ENCODE results near the gene ST6GAL2.

The ST6GAL2 gene

DNA sequence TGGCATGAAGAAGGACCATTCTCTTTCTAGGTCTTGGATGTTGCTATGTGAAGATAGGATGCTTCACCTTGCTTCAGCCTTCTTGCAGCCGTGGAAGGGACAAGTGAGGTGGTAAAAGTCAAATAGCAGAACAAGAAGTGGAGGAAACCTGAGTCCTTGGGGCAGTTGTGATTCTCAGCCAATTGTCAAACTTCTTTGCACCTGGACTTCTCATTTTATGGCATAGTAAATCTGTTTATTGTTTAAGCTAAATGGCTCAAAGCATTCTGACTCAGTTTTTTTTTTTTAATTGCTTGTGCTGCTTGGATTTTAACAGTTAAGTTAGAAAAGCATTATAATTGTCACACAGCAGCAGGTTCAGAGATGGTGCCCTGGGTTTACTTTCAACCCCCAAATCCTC is 33.0 kb upstream of the ST6GAL2 start:
- Histone ChIP-seq H4K12ac (ENCODE audit: low read depth, low read length) (no peak overlapping the region), H3K4ac (ENCODE audit: low read depth, low read length) (no peak overlapping the region), H3K27me3 (ENCODE audit: insufficient read depth, low read length) (no peaks in the 10 kb centered on the region), H3K9me3 (ENCODE audit: insufficient read depth, low read depth, low read length) (no peaks in the 10 kb centered on the region), H3K14ac (ENCODE audit: low read length) (no peak overlapping the region), H3K4me3 (ENCODE audit: low read depth, low read length) (no peak overlapping the region), H4K91ac (ENCODE audit: low read depth, low read length) (no peak overlapping the region), H2BK12ac (ENCODE audit: low read length) (no peak overlapping the region), H2AFZ (ENCODE audit: insufficient read depth, low read length, poor library complexity) (no peak overlapping the region), H2AK5ac (ENCODE audit: low read length) (no peak overlapping the region), H3K4me2 (ENCODE audit: low read length) (no peak overlapping the region), H3K18ac (ENCODE audit: low read length) (no peak overlapping the region), H3K9ac (ENCODE audit: low read length) (no peak overlapping the region), H2BK120ac (ENCODE audit: insufficient read depth, low read length, poor library complexity) (no peak overlapping the region), H3K23ac (ENCODE audit: low read length) (no peak overlapping the region), H3K27ac (ENCODE audit: low read depth, low read length) (no peak overlapping the region), H3K36me3 (ENCODE audit: control insufficient read depth in 1 of 2, insufficient read depth in 2 of 2, low read length in 2 of 2) (no peaks in the 10 kb centered on the region), H2BK5ac (ENCODE audit: low read depth, low read length, poor library complexity) (no peak overlapping the region), H3K4me1 (ENCODE audit: control insufficient read depth in 1 of 2, insufficient read depth in 2 of 2, low read length in 2 of 2) (no peaks in the 10 kb centered on the region), H3K79me2 (ENCODE audit: control insufficient read depth, insufficient read depth, low read length, poor library complexity) (no peaks in the 10 kb centered on the region), H3K79me1 (ENCODE audit: low read length) (no peaks in the 10 kb centered on the region), H4K8ac (ENCODE audit: low read depth, low read length) (no peak overlapping the region)
- DNase-seq: no peak
- no CpG with 5 or more reads among the region's 1 CpG for WGBS (ENCODE audit: extremely low coverage, insufficient coverage, insufficient read length)

DNA sequence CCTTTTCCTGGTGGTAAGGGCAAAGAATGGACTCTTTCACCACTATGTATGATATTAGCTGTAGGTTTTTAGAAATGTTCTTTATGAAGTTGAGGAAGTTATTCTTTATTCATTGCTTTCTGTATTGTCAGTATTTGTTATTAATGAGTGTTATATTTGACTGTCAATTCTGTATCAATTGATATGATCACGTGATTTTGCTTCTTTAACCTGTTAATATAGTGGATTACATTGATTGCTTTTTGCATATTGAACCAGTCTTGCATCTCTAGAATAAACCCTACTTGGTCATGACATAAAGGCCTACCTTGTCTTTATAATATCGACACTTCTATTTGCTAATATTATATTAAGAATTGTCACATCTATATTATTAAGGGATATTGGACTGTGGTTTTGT is 18.3 kb upstream of the ST6GAL2 start:
- H3K27ac ChIP-seq (ENCODE audit: low read depth, low read length): no peak overlapping the region
- H2BK120ac ChIP-seq (ENCODE audit: insufficient read depth, low read length, poor library complexity): no peak overlapping the region
- no peaks in the 10 kb centered on the region for H3K79me2 ChIP-seq (ENCODE audit: control insufficient read depth, insufficient read depth, low read length, poor library complexity)
- H3K9me3 ChIP-seq (ENCODE audit: insufficient read depth, low read depth, low read length): peaks cover 3% of the 10 kb centered on the region
- DNase-seq: no peak
- no peak overlapping the region for H2AK5ac ChIP-seq (ENCODE audit: low read length)
- H3K14ac ChIP-seq (ENCODE audit: low read length): no peak overlapping the region
- H4K91ac ChIP-seq (ENCODE audit: low read depth, low read length): no peak overlapping the region
- H3K9ac ChIP-seq (ENCODE audit: low read length): no peak overlapping the region
- H2BK5ac ChIP-seq (ENCODE audit: low read depth, low read length, poor library complexity): no peak overlapping the region
- no peak overlapping the region for H2BK12ac ChIP-seq (ENCODE audit: low read length)
- no peaks in the 10 kb centered on the region for H3K36me3 ChIP-seq (ENCODE audit: control insufficient read depth in 1 of 2, insufficient read depth in 2 of 2, low read length in 2 of 2)
- H3K4me3 ChIP-seq (ENCODE audit: low read depth, low read length): no peak overlapping the region
- H4K8ac ChIP-seq (ENCODE audit: low read depth, low read length): no peak overlapping the region
- H4K12ac ChIP-seq (ENCODE audit: low read depth, low read length): no peak overlapping the region
- no peaks in the 10 kb centered on the region for H3K27me3 ChIP-seq (ENCODE audit: insufficient read depth, low read length)
- H2AFZ ChIP-seq (ENCODE audit: insufficient read depth, low read length, poor library complexity): no peak overlapping the region
- no CpG with 5 or more reads among the region's 2 CpGs for WGBS (ENCODE audit: extremely low coverage, insufficient coverage, insufficient read length)
- no peak overlapping the region for H3K23ac ChIP-seq (ENCODE audit: low read length)
- no peak overlapping the region for H3K18ac ChIP-seq (ENCODE audit: low read length)
- H3K4me1 ChIP-seq (ENCODE audit: control insufficient read depth in 1 of 2, insufficient read depth in 2 of 2, low read length in 2 of 2): no peaks in the 10 kb centered on the region
- no peaks in the 10 kb centered on the region for H3K79me1 ChIP-seq (ENCODE audit: low read length)
- H3K4ac ChIP-seq (ENCODE audit: low read depth, low read length): no peak overlapping the region
- no peak overlapping the region for H3K4me2 ChIP-seq (ENCODE audit: low read length)

DNA sequence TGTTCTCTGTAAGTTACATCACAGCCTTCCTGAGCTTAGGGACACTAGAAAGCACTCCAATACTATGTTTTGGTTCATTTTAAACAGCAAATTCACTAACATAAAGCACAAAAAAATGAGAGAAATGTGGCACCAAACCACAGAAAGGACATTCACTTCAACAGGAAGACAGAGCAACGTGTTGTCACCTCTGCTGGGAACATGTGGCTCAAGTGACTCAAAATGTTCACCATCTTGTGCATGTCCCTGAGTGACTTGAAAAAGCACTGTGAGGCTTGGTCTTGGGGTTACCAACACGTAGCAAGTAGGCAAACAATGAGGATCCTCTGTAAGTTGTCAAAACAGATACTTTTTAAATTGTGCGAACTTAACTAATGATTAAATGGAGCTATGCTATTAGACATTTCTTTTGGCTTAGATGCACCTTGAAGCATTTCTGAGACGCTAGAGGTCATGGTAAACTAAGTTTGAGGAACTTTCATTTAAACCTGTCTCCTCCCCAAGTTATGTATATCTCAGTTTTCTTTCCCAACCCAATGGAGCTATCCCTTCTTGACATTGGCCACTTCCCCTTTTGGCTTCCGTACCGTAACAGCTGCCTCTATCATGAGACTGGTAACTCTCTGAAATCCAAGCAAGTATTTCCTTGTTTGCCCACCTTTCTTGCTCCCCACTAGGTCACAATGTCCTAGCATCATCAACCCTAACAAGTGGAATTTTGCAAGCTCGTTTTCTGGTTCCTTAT is 14.0 kb upstream of the ST6GAL2 start:
- Histone ChIP-seq H3K4me2 (ENCODE audit: low read length) (no peak overlapping the region), H3K18ac (ENCODE audit: low read length) (no peak overlapping the region), H3K9ac (ENCODE audit: low read length) (no peak overlapping the region), H3K79me1 (ENCODE audit: low read length) (no peaks in the 10 kb centered on the region), H2BK5ac (ENCODE audit: low read depth, low read length, poor library complexity) (no peak overlapping the region), H2AFZ (ENCODE audit: insufficient read depth, low read length, poor library complexity) (no peak overlapping the region), H3K27me3 (ENCODE audit: insufficient read depth, low read length) (no peaks in the 10 kb centered on the region), H3K23ac (ENCODE audit: low read length) (no peak overlapping the region), H3K14ac (ENCODE audit: low read length) (no peak overlapping the region), H3K4me1 (ENCODE audit: control insufficient read depth in 1 of 2, insufficient read depth in 2 of 2, low read length in 2 of 2) (no peaks in the 10 kb centered on the region), H4K12ac (ENCODE audit: low read depth, low read length) (no peak overlapping the region), H4K91ac (ENCODE audit: low read depth, low read length) (no peak overlapping the region), H3K4me3 (ENCODE audit: low read depth, low read length) (no peak overlapping the region), H3K4ac (ENCODE audit: low read depth, low read length) (no peak overlapping the region), H4K8ac (ENCODE audit: low read depth, low read length) (no peak overlapping the region), H3K9me3 (ENCODE audit: insufficient read depth, low read depth, low read length) (peaks cover 1% of the 10 kb centered on the region), H3K36me3 (ENCODE audit: control insufficient read depth in 1 of 2, insufficient read depth in 2 of 2, low read length in 2 of 2) (no peaks in the 10 kb centered on the region), H2BK12ac (ENCODE audit: low read length) (no peak overlapping the region), H3K79me2 (ENCODE audit: control insufficient read depth, insufficient read depth, low read length, poor library complexity) (no peaks in the 10 kb centered on the region), H2BK120ac (ENCODE audit: insufficient read depth, low read length, poor library complexity) (no peak overlapping the region), H2AK5ac (ENCODE audit: low read length) (no peak overlapping the region), H3K27ac (ENCODE audit: low read depth, low read length) (no peak overlapping the region)
- WGBS (ENCODE audit: extremely low coverage, insufficient coverage, insufficient read length): no CpG with 5 or more reads among the region's 7 CpGs
- DNase-seq: no peak

DNA sequence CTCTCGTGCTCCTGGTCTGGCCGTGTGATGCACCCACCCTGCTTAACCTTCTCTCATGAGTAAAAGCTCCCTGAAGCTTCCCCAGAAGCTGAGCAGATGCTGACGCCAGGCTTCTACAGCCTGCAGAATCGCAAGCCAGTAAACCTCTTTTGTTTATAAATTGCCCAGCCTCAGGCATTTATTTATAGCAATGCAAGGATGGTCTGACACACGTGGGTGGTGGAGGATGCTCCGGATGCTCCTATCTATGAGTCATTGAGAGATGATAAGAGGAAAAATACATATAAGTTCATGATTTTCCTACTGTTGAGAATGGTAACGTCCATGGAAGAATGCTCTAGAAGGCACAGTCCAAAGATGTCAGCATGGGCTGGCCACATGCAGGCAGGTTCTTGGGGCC is 8.6 kb upstream of the ST6GAL2 start:
- Histone ChIP-seq H3K18ac (ENCODE audit: low read length) (no peak overlapping the region), H3K9me3 (ENCODE audit: insufficient read depth, low read depth, low read length) (no peaks in the 10 kb centered on the region), H3K36me3 (ENCODE audit: control insufficient read depth in 1 of 2, insufficient read depth in 2 of 2, low read length in 2 of 2) (no peaks in the 10 kb centered on the region), H3K79me1 (ENCODE audit: low read length) (no peaks in the 10 kb centered on the region), H2BK120ac (ENCODE audit: insufficient read depth, low read length, poor library complexity) (no peak overlapping the region), H3K4me1 (ENCODE audit: control insufficient read depth in 1 of 2, insufficient read depth in 2 of 2, low read length in 2 of 2) (no peaks in the 10 kb centered on the region), H3K4me2 (ENCODE audit: low read length) (no peak overlapping the region), H3K4me3 (ENCODE audit: low read depth, low read length) (no peak overlapping the region), H3K27me3 (ENCODE audit: insufficient read depth, low read length) (no peaks in the 10 kb centered on the region), H3K4ac (ENCODE audit: low read depth, low read length) (no peak overlapping the region), H3K23ac (ENCODE audit: low read length) (no peak overlapping the region), H3K9ac (ENCODE audit: low read length) (no peak overlapping the region), H2AFZ (ENCODE audit: insufficient read depth, low read length, poor library complexity) (no peak overlapping the region), H3K14ac (ENCODE audit: low read length) (no peak overlapping the region), H4K12ac (ENCODE audit: low read depth, low read length) (no peak overlapping the region), H2BK12ac (ENCODE audit: low read length) (no peak overlapping the region), H2BK5ac (ENCODE audit: low read depth, low read length, poor library complexity) (no peak overlapping the region), H3K27ac (ENCODE audit: low read depth, low read length) (no peak overlapping the region), H2AK5ac (ENCODE audit: low read length) (no peak overlapping the region), H4K8ac (ENCODE audit: low read depth, low read length) (no peak overlapping the region), H4K91ac (ENCODE audit: low read depth, low read length) (no peak overlapping the region), H3K79me2 (ENCODE audit: control insufficient read depth, insufficient read depth, low read length, poor library complexity) (no peaks in the 10 kb centered on the region)
- no CpG with 5 or more reads among the region's 7 CpGs for WGBS (ENCODE audit: extremely low coverage, insufficient coverage, insufficient read length)
- DNase-seq: no peak

Data from trophoblast cell (in vitro differentiated cells and primary cell).